Neural cell (in vitro differentiated cells): ENCODE data around the gene PLAGL1. TPM values are rescaled to one million over a fixed set of nuclear protein-coding genes. Genes with fewer than 3 reads are reported as not detected.

ENCODE experiments used
- H2AFZ ChIP-seq: fragments of 200-600, 300-800 bp; sonication (generic), shearing (Covaris generic); 2 replicates; pipeline ENCODE4 v1.6.0; 2014; ENCODE audit warnings: low read depth, mild to moderate bottlenecking, antibody characterized with exemption, low read length, moderate library complexity
- H3F3A ChIP-seq: fragments of 200-600 bp; shearing (Covaris generic); 2 replicates; pipeline ENCODE4 v1.6.1; 2016; ENCODE audit warnings: mild to moderate bottlenecking, moderate library complexity, mixed read lengths, antibody characterized with exemption, low read length; ENCODE audit not compliant: insufficient read depth, poor library complexity, severe bottlenecking
- H3K27ac ChIP-seq: fragments of 200-600, 300-800 bp; sonication (generic), shearing (Covaris generic); 2 replicates; pipeline ENCODE4 v1.5.1; 2014; ENCODE audit warnings: mild to moderate bottlenecking, low read length, moderate library complexity
- H3K27me3 ChIP-seq: fragments of 300-800, 200-600 bp; sonication (generic), shearing (Covaris generic); 2 replicates; pipeline ENCODE4 v1.6.0; 2014; ENCODE audit warnings: mild to moderate bottlenecking, low read depth, low read length, moderate library complexity; ENCODE audit not compliant: insufficient read depth
- H3K36me3 ChIP-seq: fragments of 300-800, 200-600 bp; sonication (generic), shearing (Covaris generic); 2 replicates; pipeline ENCODE4 v1.5.1; 2014; ENCODE audit warnings: mild to moderate bottlenecking, antibody characterized with exemption, low read length, moderate library complexity; ENCODE audit not compliant: insufficient read depth
- H3K4me2 ChIP-seq: fragments of 300-800, 200-600 bp; sonication (generic), shearing (Covaris generic); 2 replicates; pipeline ENCODE4 v1.6.0; 2014; ENCODE audit warnings: mild to moderate bottlenecking, low read length
- H3K4me3 ChIP-seq: fragments of 300-800, 200-600 bp; sonication (generic), shearing (Covaris generic); 2 replicates; pipeline ENCODE4 v1.5.1; 2014; ENCODE audit warnings: mild to moderate bottlenecking, low read length, moderate library complexity
- H3K79me2 ChIP-seq: fragments of 200-600 bp; shearing (Covaris generic); replicated peaks from 2 replicates; pipeline ENCODE4 v1.6.0; 2014; ENCODE audit warnings: mild to moderate bottlenecking, low read length, moderate library complexity; ENCODE audit not compliant: insufficient read depth
- H3K9ac ChIP-seq: fragments of 300-800, 200-600 bp; sonication (generic), shearing (Covaris generic); 2 replicates; pipeline ENCODE4 v1.6.1; 2016; ENCODE audit warnings: mild to moderate bottlenecking, low read length, mixed read lengths
- H3K9me2 ChIP-seq: fragments of 200-600 bp; shearing (Covaris generic); 2 replicates; pipeline ENCODE4 v1.6.1; 2016; ENCODE audit warnings: mild to moderate bottlenecking, low read length, mixed read lengths; ENCODE audit not compliant: insufficient read depth
- H3K9me3 ChIP-seq: fragments of 200-600, 300-800 bp; sonication (generic), shearing (Covaris generic); 2 replicates; pipeline ENCODE4 v1.6.1; 2016; ENCODE audit warnings: mild to moderate bottlenecking, mixed run types, low read length, moderate library complexity, mixed read lengths
- H4K20me1 ChIP-seq: fragments of 200-600 bp; shearing (Covaris generic); 2 replicates; pipeline ENCODE4 v1.6.1; 2016; ENCODE audit warnings: mild to moderate bottlenecking, mixed run types; ENCODE audit not compliant: insufficient read depth
- EP300 ChIP-seq: fragments of 450-650 bp; conservative IDR thresholded peaks from 2 replicates; pipeline ENCODE4 v1.6.1; 2014; ENCODE audit warnings: antibody characterized with exemption, mild to moderate bottlenecking, moderate library complexity; ENCODE audit not compliant: poor library complexity, severe bottlenecking
- EZH2 ChIP-seq: fragments of 200-600, 300-800 bp; shearing (Covaris generic), sonication (generic); IDR thresholded peaks from 2 replicates; pipeline ENCODE4 v1.6.1; 2014; ENCODE audit warnings: antibody characterized with exemption, low read length, borderline replicate concordance, mild to moderate bottlenecking; ENCODE audit not compliant: insufficient read depth, poor library complexity, severe bottlenecking
- MXI1 ChIP-seq: fragments of 450-650 bp; conservative IDR thresholded peaks from 2 replicates; pipeline ENCODE4 v1.6.1; 2014; ENCODE audit warnings: antibody characterized with exemption, mild to moderate bottlenecking; ENCODE audit not compliant: poor library complexity, severe bottlenecking
- POLR2AphosphoS5 ChIP-seq: IDR thresholded peaks from 2 replicates; pipeline ENCODE4 v1.6.1; 2012
- RAD21 ChIP-seq: fragments of 450-650 bp; conservative IDR thresholded peaks from 2 replicates; pipeline ENCODE4 v1.6.1; 2014; ENCODE audit warnings: antibody characterized with exemption, mild to moderate bottlenecking, moderate library complexity
- SMC3 ChIP-seq: fragments of 450-650 bp; conservative IDR thresholded peaks from 2 replicates; pipeline ENCODE4 v1.6.1; 2014; ENCODE audit warnings: antibody characterized with exemption, mild to moderate bottlenecking, moderate library complexity; ENCODE audit not compliant: poor library complexity
- TAF1 ChIP-seq: IDR thresholded peaks from 2 replicates; pipeline ENCODE4 v1.6.1; 2012; ENCODE audit warnings: low read depth
- polyA plus RNA-seq: library from polyadenylated mRNA; depleted of rRNA; stranded (reverse); fragments of >200 nt; gene quantifications from 2 replicates; pipeline ENCODE4 v1.2.3, GENCODE V29; 2014
- TF ChIP-seq, protein P1 (sequence below): fragments of 450-650 bp; IDR thresholded peaks from 2 replicates; pipeline ENCODE4 v1.5.1; 2014; ENCODE audit warnings: antibody characterized with exemption, mild to moderate bottlenecking, moderate library complexity; ENCODE audit not compliant: poor library complexity, severe bottlenecking
- TF ChIP-seq, protein P2 (sequence below): IDR thresholded peaks from 2 replicates; pipeline ENCODE4 v1.6.1; 2012; ENCODE audit warnings: borderline replicate concordance

Gene PLAGL1
- polyA plus RNA-seq, 1 donor from 2014 or later = 22.3 TPM

DNA sequence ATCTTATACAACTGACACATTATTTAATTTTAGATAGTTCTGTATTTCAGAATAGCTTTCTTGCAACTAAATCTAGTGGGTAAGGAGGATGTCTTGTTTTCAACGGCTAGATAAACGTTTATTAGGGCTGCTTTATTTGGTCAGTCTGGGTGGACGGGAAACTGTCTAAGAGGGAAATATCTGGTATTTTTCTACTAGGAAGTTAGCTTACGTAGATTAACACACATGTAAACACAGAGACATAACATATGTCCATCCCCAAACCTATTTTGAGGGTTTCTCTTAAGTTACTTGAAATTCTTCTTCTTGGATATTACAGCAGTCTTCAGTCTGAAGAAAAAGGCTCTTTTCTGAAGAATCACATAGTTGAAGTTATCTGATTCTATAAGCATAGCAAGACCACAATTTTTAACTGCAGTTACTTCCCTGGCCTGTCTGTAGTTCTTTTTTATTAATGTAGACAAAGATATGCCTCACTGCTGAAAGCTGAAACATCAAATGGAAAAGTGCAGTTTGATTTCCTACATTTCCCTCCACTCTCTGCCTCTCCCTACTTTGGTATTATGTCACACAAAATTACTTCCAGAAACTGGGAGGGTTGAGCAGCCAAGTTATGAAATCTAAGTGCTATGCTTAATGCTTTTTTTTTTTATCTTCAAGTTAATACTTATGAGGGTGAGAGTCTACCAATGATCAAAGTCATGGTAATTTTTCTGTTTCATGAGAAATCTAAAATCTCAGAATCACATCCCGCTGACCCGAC, 37.4 kb downstream of the PLAGL1 start:
- Histone ChIP-seq H3K9me2 (no peaks in the 10 kb centered on the region), H3K79me2 (no peaks in the 10 kb centered on the region), H3K27ac (no peak overlapping the region), H3K4me3 (no peak overlapping the region), H3K9me3 (no peaks in the 10 kb centered on the region), H4K20me1 (no peaks in the 10 kb centered on the region), H2AFZ (no peak overlapping the region), H3K9ac (no peak overlapping the region), H3K27me3 (peaks cover 25% of the 10 kb centered on the region), H3K36me3 (no peaks in the 10 kb centered on the region), H3F3A (no peaks in the 10 kb centered on the region), H3K4me2 (no peak overlapping the region)
- TF ChIP-seq, protein P1, sequence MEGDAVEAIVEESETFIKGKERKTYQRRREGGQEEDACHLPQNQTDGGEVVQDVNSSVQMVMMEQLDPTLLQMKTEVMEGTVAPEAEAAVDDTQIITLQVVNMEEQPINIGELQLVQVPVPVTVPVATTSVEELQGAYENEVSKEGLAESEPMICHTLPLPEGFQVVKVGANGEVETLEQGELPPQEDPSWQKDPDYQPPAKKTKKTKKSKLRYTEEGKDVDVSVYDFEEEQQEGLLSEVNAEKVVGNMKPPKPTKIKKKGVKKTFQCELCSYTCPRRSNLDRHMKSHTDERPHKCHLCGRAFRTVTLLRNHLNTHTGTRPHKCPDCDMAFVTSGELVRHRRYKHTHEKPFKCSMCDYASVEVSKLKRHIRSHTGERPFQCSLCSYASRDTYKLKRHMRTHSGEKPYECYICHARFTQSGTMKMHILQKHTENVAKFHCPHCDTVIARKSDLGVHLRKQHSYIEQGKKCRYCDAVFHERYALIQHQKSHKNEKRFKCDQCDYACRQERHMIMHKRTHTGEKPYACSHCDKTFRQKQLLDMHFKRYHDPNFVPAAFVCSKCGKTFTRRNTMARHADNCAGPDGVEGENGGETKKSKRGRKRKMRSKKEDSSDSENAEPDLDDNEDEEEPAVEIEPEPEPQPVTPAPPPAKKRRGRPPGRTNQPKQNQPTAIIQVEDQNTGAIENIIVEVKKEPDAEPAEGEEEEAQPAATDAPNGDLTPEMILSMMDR = no peak
- TF ChIP-seq SMC3 (no peak), EZH2 (no peak), POLR2AphosphoS5 (no peak), RAD21 (no peak), MXI1 (no peak)

DNA sequence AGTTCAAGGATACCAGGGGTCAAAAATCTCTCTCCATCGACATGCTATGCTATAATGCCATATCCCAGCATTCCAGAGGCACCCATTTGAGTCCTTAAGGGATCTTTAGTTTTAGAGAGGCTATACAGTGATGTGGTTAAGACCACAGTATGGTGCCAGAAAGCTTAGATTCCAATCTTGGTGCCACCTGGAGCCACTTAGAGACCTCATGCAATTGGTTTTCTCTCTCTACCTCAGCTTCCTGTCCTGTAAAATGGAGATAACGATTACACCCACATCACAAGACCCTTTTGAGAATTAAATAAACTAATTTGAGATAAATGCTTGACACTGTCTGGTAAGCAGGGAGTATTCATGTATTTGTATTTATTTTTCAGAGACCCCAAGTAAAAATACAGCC, 39.0 kb downstream of the PLAGL1 start:
- H3K9ac ChIP-seq = no peak overlapping the region
- H3K27me3 ChIP-seq = peaks cover 23% of the 10 kb centered on the region

More for the DNA sequence above, 39.0 kb downstream of the PLAGL1 start:
- H3F3A ChIP-seq = no peaks in the 10 kb centered on the region
- no peak overlapping the region for H3K4me3 ChIP-seq
- H2AFZ ChIP-seq = no peak overlapping the region
- TF ChIP-seq MXI1 = no peak
- TF ChIP-seq, protein P1 = no peak
- TF ChIP-seq POLR2AphosphoS5 = no peak
- TF ChIP-seq, protein P2, sequence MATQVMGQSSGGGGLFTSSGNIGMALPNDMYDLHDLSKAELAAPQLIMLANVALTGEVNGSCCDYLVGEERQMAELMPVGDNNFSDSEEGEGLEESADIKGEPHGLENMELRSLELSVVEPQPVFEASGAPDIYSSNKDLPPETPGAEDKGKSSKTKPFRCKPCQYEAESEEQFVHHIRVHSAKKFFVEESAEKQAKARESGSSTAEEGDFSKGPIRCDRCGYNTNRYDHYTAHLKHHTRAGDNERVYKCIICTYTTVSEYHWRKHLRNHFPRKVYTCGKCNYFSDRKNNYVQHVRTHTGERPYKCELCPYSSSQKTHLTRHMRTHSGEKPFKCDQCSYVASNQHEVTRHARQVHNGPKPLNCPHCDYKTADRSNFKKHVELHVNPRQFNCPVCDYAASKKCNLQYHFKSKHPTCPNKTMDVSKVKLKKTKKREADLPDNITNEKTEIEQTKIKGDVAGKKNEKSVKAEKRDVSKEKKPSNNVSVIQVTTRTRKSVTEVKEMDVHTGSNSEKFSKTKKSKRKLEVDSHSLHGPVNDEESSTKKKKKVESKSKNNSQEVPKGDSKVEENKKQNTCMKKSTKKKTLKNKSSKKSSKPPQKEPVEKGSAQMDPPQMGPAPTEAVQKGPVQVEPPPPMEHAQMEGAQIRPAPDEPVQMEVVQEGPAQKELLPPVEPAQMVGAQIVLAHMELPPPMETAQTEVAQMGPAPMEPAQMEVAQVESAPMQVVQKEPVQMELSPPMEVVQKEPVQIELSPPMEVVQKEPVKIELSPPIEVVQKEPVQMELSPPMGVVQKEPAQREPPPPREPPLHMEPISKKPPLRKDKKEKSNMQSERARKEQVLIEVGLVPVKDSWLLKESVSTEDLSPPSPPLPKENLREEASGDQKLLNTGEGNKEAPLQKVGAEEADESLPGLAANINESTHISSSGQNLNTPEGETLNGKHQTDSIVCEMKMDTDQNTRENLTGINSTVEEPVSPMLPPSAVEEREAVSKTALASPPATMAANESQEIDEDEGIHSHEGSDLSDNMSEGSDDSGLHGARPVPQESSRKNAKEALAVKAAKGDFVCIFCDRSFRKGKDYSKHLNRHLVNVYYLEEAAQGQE = no peak
- TF ChIP-seq EP300 = no peak
- no peak for TF ChIP-seq RAD21
- no peak for TF ChIP-seq SMC3
- no peak for TF ChIP-seq EZH2
- TF ChIP-seq TAF1 = no peak
- no peaks in the 10 kb centered on the region for H4K20me1 ChIP-seq
- no peaks in the 10 kb centered on the region for H3K79me2 ChIP-seq
- no peaks in the 10 kb centered on the region for H3K9me3 ChIP-seq
- no peak overlapping the region for H3K4me2 ChIP-seq
- H3K9me2 ChIP-seq = no peaks in the 10 kb centered on the region
- H3K27ac ChIP-seq = no peak overlapping the region
- no peaks in the 10 kb centered on the region for H3K36me3 ChIP-seq
